Cerebellar nuclear complex (tissue), 1 donor: Measurements from ENCODE around the gene CDH7.

Experiments used
- DNase-seq, 2 experiments: peaks; one replicate each; lab custom pipeline; 2025; lab: John Stamatoyannopoulos, UW

Gene CDH7

GRCh38 chr18:65767406-65767805 lies 16.6 kb downstream of the CDH7 start:
- no peak for DNase-seq

GRCh38 chr18:65768120-65768778 lies 17.4 kb downstream of the CDH7 start:
- no peak for DNase-seq

- no peak for DNase-seq
Measured at GRCh38 chr18:65769652-65770051, 18.8 kb downstream of the CDH7 start.

- DNase-seq, result no peak
Measured at GRCh38 chr18:65786474-65786873, 35.7 kb downstream of the CDH7 start.

GRCh38 chr18:65788373-65788772 lies 37.6 kb downstream of the CDH7 start:
- DNase-seq, result peak; percentile 19 to 20

- DNase-seq, result no peak
Measured at GRCh38 chr18:65790604-65791003, 39.8 kb downstream of the CDH7 start.

GRCh38 chr18:65791719-65792118 lies 40.9 kb downstream of the CDH7 start:
- no peak for DNase-seq

- DNase-seq, result no peak
Measured at GRCh38 chr18:65792456-65793074, 41.8 kb downstream of the CDH7 start.

- no peak for DNase-seq
Measured at GRCh38 chr18:65808759-65809158, 57.9 kb downstream of the CDH7 start.

- DNase-seq, result no peak
Measured at GRCh38 chr18:65811307-65811706, 60.5 kb downstream of the CDH7 start.

- no peak for DNase-seq
Measured at GRCh38 chr18:65815506-65815905, 64.7 kb downstream of the CDH7 start.

GRCh38 chr18:65817178-65817577 lies 66.4 kb downstream of the CDH7 start:
- no peak for DNase-seq

GRCh38 chr18:65821911-65822310 lies 71.1 kb downstream of the CDH7 start:
- DNase-seq, result no peak

- no peak for DNase-seq
Measured at GRCh38 chr18:65822826-65823225, 72.0 kb downstream of the CDH7 start.

- DNase-seq, result no peak
Measured at GRCh38 chr18:65827444-65827843, 76.6 kb downstream of the CDH7 start.

GRCh38 chr18:65835881-65836280 lies 85.1 kb downstream of the CDH7 start:
- DNase-seq, result no peak

- DNase-seq, result no peak
Measured at GRCh38 chr18:65846107-65846506, 95.3 kb downstream of the CDH7 start.

- no peak for DNase-seq
Measured at GRCh38 chr18:65852273-65852672, 101.5 kb downstream of the CDH7 start.

- no peak for DNase-seq
Measured at GRCh38 chr18:65859075-65859474, 108.3 kb downstream of the CDH7 start.

- no peak for DNase-seq
Measured at GRCh38 chr18:65869527-65869926, 118.7 kb downstream of the CDH7 start.

- no peak for DNase-seq
Measured at GRCh38 chr18:65876310-65876709, 125.5 kb downstream of the CDH7 start.

- no peak for DNase-seq
Measured at GRCh38 chr18:65897292-65897691, 146.5 kb downstream of the CDH7 start.

- DNase-seq, result no peak
Measured at GRCh38 chr18:65901522-65901921, 150.7 kb downstream of the CDH7 start.

GRCh38 chr18:65906621-65907034 lies 155.8 kb downstream of the CDH7 start:
- DNase-seq, result no peak
